Psoas muscle (tissue), 8 donors: ENCODE results near the gene SH3RF2. TPM values are rescaled to one million over a fixed set of nuclear protein-coding genes. Genes with fewer than 3 reads are reported as not detected.

ENCODE experiments used
- ATAC-seq, 4 donors: fragments of 200-7000 bp; cut with Tn5 transposase; one replicate each; pipeline ENCODE4 v1.9.1; 2020; ENCODE audit warnings: moderate library complexity in 3 of 4, mild to moderate bottlenecking in 2 of 4
- DNase-seq, 2 donors: peaks; one replicate each; pipeline ENCODE4 v3.0.0-alpha.2; 2020
- H3K27ac ChIP-seq: fragments of 200-600 bp; one replicate; pipeline ENCODE4 v1.8.0; 2022
- H3K27me3 ChIP-seq, 3 donors: fragments of 200-600 bp in 1 of 3; one replicate each; pipeline versions ENCODE4 v1.6.1 to v1.8.0; 2013 to 2022; ENCODE audit warnings: low read length in 2 of 3, mild to moderate bottlenecking in 2 of 3, moderate library complexity in 1 of 3; ENCODE audit not compliant: insufficient read depth in 3 of 3
- H3K36me3 ChIP-seq, 2 donors: fragments of 200-600 bp in 1 of 2; one replicate each; pipeline versions ENCODE4 v1.6.1 to v1.8.0; 2013 to 2022; ENCODE audit warnings: low read depth in 1 of 2, mild to moderate bottlenecking in 1 of 2, moderate library complexity in 1 of 2; ENCODE audit not compliant: insufficient read depth in 1 of 2
- H3K4me1 ChIP-seq: fragments of 200-600 bp; one replicate; pipeline ENCODE4 v1.8.0; 2022
- H3K4me3 ChIP-seq: fragments of 200-600 bp; one replicate; pipeline ENCODE4 v1.8.0; 2022; ENCODE audit warnings: mild to moderate bottlenecking
- H3K9me3 ChIP-seq: fragments of 200-600 bp; one replicate; pipeline ENCODE4 v1.8.0; 2022
- CTCF ChIP-seq: fragments of 200-600 bp; IDR thresholded peaks from one replicate; pipeline ENCODE4 v1.8.0; 2022; ENCODE audit warnings: antibody characterized with exemption
- WGBS, 3 donors: extraction: QIAGEN DNeasy Blood & Tissue Kit; methylation state at CpG; one replicate each; pipeline versions ENCODE4 v1.1.6 to v1.1.7; 2013; 5-methylcytosine and 5-hydroxymethylcytosine counted together
- intact Hi-C, 2 donors: fragments of 100-400 bp; cut with DNase I; formaldehyde crosslinking; loops; one replicate each; pipeline versions ENCODE4 v1.11.0 to v1.14.2; 2022
- polyA plus RNA-seq, 3 donors: library from polyadenylated mRNA; stranded (reverse); fragments of 200-250 nt; gene quantifications; one replicate each; pipeline ENCODE4 v1.2.3, GENCODE V29; 2013
- total RNA-seq, 4 donors: library from RNA; stranded (reverse); fragmentation: NEBNext Ultra II Directional in 2 of 4; extraction: Animal tissue kit (Norgen Biotek cat#: 25700) in 2 of 4; gene quantifications; one replicate each; pipeline versions ENCODE4 v1.2.1 to v1.2.4, GENCODE V29; 2021 to 2023
- donor health status: healthy with polysubstance abuse.
- donor health status: DM: no; HTN: no; CAD: no; lungs with moderate emphysema.
- donor health status: Bipolar disorder and iron deficiency.
- donor health status: healthy.
- donor health status: DM: yes; HTN: yes; CAD: no.
- donor health status: DM: no; HTN: no; CAD: no.
- donor health status: DM: no; HTN: no; CAD: no.
- donor health status: DM: yes; HTN: yes; CAD: no.

SH3RF2 gene
- total and polyA plus RNA-seq, 7 donors = 1.1 to 64.1 (median 24.3) TPM

DNA sequence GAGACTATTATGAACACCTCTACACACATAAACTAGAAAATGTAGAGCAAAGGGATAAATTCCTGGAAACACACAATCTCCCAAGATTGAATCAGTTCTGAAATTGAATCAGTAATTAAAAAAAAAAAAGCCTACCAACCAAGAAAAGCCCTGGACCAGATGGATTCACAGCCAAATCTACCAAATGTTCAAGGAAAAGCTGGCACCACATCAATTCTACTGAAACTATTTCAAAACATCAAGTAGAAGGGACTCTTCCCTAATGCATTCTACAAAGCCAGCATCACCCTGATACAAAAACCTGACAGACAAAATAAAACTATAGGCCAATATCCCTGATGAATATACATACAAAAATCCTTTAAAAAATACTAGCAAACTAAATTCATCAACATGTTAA lies 38.2 kb upstream of the SH3RF2 start:
- no peak for TF ChIP-seq CTCF
- no peak overlapping the region for H3K4me3 ChIP-seq
- H3K9me3 ChIP-seq = no peaks in the 10 kb centered on the region
- H3K4me1 ChIP-seq = no peaks in the 10 kb centered on the region
- intact Hi-C loops = no loop called here
- DNase-seq (no peak), ATAC-seq (no peak)
- no peaks in the 10 kb centered on the region for H3K36me3 ChIP-seq
- no peaks in the 10 kb centered on the region for H3K27me3 ChIP-seq
- H3K27ac ChIP-seq = no peak overlapping the region

DNA sequence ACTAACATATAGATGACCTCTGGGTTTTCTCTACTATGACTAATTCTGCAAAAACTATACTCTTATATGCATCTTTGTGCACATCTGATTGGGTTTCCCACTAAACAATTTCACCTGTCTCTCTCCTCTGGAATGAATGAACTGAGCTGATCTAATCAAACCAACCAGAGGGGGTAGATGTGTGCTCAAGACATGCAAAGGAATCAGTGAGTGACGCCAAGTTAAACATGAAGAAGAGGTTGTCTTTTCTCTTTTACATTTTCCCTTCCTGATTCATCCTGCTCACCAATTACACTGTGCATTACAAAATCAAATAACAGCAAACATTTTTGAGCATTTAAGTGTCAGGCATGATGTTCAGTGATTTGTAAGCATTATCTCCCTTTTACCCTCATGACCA lies 34.0 kb upstream of the SH3RF2 start:
- TF ChIP-seq CTCF = no peak
- Histone ChIP-seq H3K27me3 (no peaks in the 10 kb centered on the region), H3K9me3 (no peaks in the 10 kb centered on the region), H3K4me3 (no peak overlapping the region), H3K4me1 (no peaks in the 10 kb centered on the region), H3K36me3 (no peaks in the 10 kb centered on the region), H3K27ac (no peak overlapping the region)
- 83 to 95% (median 91%) methylated on average over 1 of the region's 1 CpG for WGBS, 3 donors
- intact Hi-C loops = no loop called here
- ATAC-seq (no peak), DNase-seq (no peak)

GRCh38 chr5:145903113-145903512 lies 33.3 kb upstream of the SH3RF2 start:
- 84 to 85% (median 85%) methylated on average over 3 of the region's 3 CpGs for WGBS, 3 donors
- ATAC-seq (no peak), DNase-seq (no peak)
- Histone ChIP-seq H3K27ac (no peak overlapping the region), H3K9me3 (no peaks in the 10 kb centered on the region), H3K36me3 (no peaks in the 10 kb centered on the region), H3K27me3 (no peaks in the 10 kb centered on the region), H3K4me3 (no peak overlapping the region), H3K4me1 (no peaks in the 10 kb centered on the region)
- no peak for TF ChIP-seq CTCF
- intact Hi-C loops = no loop called here

- Histone ChIP-seq H3K27me3 (no peaks in the 10 kb centered on the region), H3K27ac (no peak overlapping the region), H3K9me3 (no peaks in the 10 kb centered on the region), H3K36me3 (no peaks in the 10 kb centered on the region), H3K4me3 (no peak overlapping the region), H3K4me1 (no peaks in the 10 kb centered on the region)
- no peak for ATAC-seq
- no peak for TF ChIP-seq CTCF
- intact Hi-C loops = no loop called here
- DNase-seq = no peak
- 46 to 80% (median 75%) methylated on average over 3 of the region's 3 CpGs for WGBS, 3 donors
These were observed 32.5 kb upstream of the SH3RF2 start for GRCh38 chr5:145903867-145904266.

DNA sequence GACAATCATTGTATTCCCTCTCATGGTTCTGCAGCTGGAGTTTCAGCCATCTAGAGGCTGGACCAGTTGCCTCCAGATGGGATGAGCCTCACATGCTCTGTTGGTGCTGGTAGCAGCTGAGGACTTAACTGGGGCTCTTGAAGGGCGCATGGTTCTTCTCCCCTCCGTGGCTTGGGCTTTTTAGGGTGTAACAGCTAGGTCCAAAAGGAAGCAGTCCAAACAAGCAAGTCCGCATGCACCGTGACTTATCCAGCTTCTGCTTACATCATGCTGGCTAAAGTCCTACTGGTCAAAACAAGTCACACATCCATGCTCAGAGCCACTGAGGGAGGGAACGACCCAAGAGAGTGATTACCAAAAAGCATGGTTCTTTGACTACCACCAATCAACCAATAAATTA lies 31.6 kb upstream of the SH3RF2 start:
- no peaks in the 10 kb centered on the region for H3K4me1 ChIP-seq
- no peak overlapping the region for H3K27ac ChIP-seq
- no peaks in the 10 kb centered on the region for H3K27me3 ChIP-seq
- no peaks in the 10 kb centered on the region for H3K36me3 ChIP-seq
- H3K9me3 ChIP-seq = no peaks in the 10 kb centered on the region
- ATAC-seq = no peak
- no peak overlapping the region for H3K4me3 ChIP-seq
- DNase-seq = no peak
- 65 to 71% (median 69%) methylated on average over 5 of the region's 5 CpGs for WGBS, 3 donors
- intact Hi-C loops = no loop called here
- TF ChIP-seq CTCF = no peak
